ENCODE measurements around the gene IL23A.

Gene IL23A

DNA sequence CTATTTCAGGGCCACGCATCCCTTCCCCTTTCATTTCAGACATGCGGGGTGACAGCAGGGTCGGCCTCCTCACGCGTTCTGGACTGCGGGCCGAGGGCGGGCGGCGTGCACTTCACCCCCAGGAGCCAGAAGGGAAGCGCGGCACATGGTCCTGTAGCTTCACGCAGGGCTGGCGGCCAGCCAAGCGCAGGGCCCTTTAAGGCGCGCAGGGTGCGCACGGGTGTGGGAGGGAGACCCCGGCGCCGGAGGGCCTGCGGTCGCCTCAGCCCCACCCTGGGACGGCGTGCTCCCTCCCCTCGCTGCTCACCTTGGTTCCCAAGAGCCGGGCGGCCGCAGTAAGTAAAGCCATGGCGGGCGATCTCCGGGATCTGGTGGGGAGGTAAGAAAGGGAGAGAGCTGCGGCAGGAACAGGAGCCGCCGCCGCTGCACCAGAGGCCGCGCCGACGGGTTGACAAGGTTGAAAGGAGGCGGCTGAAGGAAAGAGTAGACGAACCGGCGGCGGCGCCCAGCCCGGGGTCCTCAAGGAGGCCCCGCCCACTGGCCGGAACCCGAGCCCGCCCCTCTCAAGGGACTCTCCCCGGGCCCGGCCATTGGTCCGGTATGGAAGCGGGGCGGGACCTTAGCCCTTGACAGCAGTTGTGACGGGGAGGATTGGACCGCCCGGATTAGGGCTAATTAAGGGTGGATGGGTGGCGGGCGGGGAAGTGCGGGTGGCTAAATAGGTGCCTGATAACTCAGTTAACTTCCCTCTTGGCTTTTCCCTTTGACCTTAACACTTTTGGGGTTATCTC, 38.6 kb upstream of the IL23A start, which contains the start of gene CS:
TSS of gene CS (minus strand) at position 478 of the 791 bp plus-strand sequence. CDS start at position 349, 129 bp downstream.
- TF ChIP-seq POLR2AphosphoS5 (IDR thresholded peaks at IDR 0.05; ENCODE audit: low read depth) = peak; percentile 93
- peak; percentile 59; the same call in 1 of the 2 replicates for TF ChIP-seq SPI1 (IDR thresholded peaks at IDR 0.05; ENCODE audit: borderline replicate concordance, low read depth)
- TF ChIP-seq, protein P1, sequence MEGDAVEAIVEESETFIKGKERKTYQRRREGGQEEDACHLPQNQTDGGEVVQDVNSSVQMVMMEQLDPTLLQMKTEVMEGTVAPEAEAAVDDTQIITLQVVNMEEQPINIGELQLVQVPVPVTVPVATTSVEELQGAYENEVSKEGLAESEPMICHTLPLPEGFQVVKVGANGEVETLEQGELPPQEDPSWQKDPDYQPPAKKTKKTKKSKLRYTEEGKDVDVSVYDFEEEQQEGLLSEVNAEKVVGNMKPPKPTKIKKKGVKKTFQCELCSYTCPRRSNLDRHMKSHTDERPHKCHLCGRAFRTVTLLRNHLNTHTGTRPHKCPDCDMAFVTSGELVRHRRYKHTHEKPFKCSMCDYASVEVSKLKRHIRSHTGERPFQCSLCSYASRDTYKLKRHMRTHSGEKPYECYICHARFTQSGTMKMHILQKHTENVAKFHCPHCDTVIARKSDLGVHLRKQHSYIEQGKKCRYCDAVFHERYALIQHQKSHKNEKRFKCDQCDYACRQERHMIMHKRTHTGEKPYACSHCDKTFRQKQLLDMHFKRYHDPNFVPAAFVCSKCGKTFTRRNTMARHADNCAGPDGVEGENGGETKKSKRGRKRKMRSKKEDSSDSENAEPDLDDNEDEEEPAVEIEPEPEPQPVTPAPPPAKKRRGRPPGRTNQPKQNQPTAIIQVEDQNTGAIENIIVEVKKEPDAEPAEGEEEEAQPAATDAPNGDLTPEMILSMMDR (IDR thresholded peaks at IDR 0.05; ENCODE audit: insufficient read depth, low read length) = no peak
- peak; percentile 29; the same call in 1 of the 2 replicates for TF ChIP-seq GABPA (IDR thresholded peaks at IDR 0.05; ENCODE audit: low read depth)
- TF ChIP-seq, protein P2, sequence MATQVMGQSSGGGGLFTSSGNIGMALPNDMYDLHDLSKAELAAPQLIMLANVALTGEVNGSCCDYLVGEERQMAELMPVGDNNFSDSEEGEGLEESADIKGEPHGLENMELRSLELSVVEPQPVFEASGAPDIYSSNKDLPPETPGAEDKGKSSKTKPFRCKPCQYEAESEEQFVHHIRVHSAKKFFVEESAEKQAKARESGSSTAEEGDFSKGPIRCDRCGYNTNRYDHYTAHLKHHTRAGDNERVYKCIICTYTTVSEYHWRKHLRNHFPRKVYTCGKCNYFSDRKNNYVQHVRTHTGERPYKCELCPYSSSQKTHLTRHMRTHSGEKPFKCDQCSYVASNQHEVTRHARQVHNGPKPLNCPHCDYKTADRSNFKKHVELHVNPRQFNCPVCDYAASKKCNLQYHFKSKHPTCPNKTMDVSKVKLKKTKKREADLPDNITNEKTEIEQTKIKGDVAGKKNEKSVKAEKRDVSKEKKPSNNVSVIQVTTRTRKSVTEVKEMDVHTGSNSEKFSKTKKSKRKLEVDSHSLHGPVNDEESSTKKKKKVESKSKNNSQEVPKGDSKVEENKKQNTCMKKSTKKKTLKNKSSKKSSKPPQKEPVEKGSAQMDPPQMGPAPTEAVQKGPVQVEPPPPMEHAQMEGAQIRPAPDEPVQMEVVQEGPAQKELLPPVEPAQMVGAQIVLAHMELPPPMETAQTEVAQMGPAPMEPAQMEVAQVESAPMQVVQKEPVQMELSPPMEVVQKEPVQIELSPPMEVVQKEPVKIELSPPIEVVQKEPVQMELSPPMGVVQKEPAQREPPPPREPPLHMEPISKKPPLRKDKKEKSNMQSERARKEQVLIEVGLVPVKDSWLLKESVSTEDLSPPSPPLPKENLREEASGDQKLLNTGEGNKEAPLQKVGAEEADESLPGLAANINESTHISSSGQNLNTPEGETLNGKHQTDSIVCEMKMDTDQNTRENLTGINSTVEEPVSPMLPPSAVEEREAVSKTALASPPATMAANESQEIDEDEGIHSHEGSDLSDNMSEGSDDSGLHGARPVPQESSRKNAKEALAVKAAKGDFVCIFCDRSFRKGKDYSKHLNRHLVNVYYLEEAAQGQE (IDR thresholded peaks at IDR 0.05; ENCODE audit: insufficient replicate concordance, low read depth) = peak; percentile 40
- DNase-seq (ENCODE audit: low read depth in 1 of 2, low spot score in 1 of 2) = peak; percentile 97 to 99
- Histone ChIP-seq H3K4me3 (replicated peaks; ENCODE audit: insufficient read depth, low read length) (peak within 1 kb of the TSS; percentile 57), H3K27me3 (ENCODE audit: insufficient read depth, poor library complexity, severe bottlenecking) (no peaks in the 10 kb centered on the region), H3K27ac (replicated peaks) (peak within 1 kb of the TSS; percentile 94)

DNA sequence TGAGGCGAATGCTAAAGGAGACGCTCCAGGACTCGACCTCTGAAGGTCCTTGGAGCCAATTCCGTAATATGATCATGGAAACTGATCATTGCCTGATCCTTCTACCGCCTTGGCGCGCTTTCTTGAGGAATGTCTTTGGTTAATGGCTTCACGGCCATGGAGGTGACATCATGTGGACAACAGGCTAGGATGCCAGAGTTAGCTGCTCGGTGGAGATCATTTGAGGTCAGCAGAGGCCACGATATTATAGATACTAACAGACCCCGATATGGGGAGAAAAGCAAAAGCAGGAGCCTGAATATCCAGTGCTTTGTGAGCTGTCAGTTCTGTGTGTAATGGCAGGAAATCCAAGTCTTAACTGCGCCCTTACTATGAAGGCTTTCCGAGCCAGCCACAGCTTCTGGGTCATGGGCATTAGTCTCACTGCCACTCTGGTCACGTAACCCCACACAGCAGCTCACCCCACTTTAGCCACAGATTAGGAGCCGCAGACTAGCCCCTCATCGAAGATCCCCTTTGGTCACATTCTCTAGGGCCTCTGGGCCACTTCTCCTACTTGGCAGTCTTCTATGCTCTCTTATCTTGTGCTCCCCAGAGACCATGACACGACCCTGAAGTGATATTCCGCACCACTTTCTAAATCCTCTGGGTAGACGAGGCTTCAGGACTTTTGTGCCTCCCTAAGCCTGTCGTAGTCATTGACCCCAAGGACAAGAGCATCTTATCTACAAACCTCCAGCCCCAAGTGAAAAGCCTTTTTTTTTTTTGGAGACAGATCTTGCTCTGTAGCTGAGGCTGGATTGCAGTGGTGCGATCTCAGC, 37.8 kb upstream of the IL23A start:
- no peaks in the 10 kb centered on the region for H3K27me3 ChIP-seq (ENCODE audit: insufficient read depth, poor library complexity, severe bottlenecking)
- TF ChIP-seq POLR2AphosphoS5 (IDR thresholded peaks at IDR 0.05; ENCODE audit: low read depth) (no peak), GABPA (IDR thresholded peaks at IDR 0.05; ENCODE audit: low read depth) (no peak), SPI1 (IDR thresholded peaks at IDR 0.05; ENCODE audit: borderline replicate concordance, low read depth) (no peak)
- TF ChIP-seq, protein P2 (IDR thresholded peaks at IDR 0.05; ENCODE audit: insufficient replicate concordance, low read depth) = no peak
- TF ChIP-seq, protein P1 (IDR thresholded peaks at IDR 0.05; ENCODE audit: insufficient read depth, low read length) = no peak

DNA sequence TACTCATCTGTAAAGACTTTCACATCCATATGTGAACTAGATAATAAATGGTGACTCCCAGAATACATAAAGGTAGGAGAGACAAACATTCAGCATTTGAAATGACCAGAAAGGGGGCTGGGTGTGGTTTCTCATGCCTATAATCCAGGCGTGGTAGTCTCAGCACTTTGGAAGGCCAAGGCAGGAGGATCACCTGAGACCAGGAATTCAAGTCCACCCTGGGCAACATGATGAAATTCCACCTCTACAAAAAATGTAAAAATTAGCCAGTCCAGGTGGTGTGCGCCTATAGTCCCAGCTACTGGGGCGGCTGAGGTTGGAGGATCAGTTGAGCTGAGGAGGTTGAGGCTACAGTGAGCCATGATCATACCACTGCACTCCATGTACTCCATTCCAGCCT, 34.4 kb upstream of the IL23A start:
- TF ChIP-seq POLR2AphosphoS5 (IDR thresholded peaks at IDR 0.05; ENCODE audit: low read depth) (no peak), SPI1 (IDR thresholded peaks at IDR 0.05; ENCODE audit: borderline replicate concordance, low read depth) (no peak), GABPA (IDR thresholded peaks at IDR 0.05; ENCODE audit: low read depth) (no peak)
- TF ChIP-seq, protein P2 (IDR thresholded peaks at IDR 0.05; ENCODE audit: insufficient replicate concordance, low read depth) = no peak
- TF ChIP-seq, protein P1 (IDR thresholded peaks at IDR 0.05; ENCODE audit: insufficient read depth, low read length) = no peak
- no peak for DNase-seq (ENCODE audit: low read depth in 1 of 2, low spot score in 1 of 2)
- Histone ChIP-seq H3K27me3 (ENCODE audit: insufficient read depth, poor library complexity, severe bottlenecking) (no peaks in the 10 kb centered on the region), H3K27ac (replicated peaks) (no peak overlapping the region), H3K4me3 (replicated peaks; ENCODE audit: insufficient read depth, low read length) (no peak overlapping the region)

More for the DNA sequence above, 37.8 kb upstream of the IL23A start:
- Histone ChIP-seq H3K27ac (replicated peaks) (peak overlapping the region; percentile 94), H3K4me3 (replicated peaks; ENCODE audit: insufficient read depth, low read length) (peak overlapping the region; percentile 16)
- no peak for DNase-seq (ENCODE audit: low read depth in 1 of 2, low spot score in 1 of 2)

Data from HL-60 (cell line).